Gastrocnemius medialis (tissue), 4 donors: ENCODE results near the gene TMEM222. TPM values are rescaled to one million over a fixed set of nuclear protein-coding genes. Genes with fewer than 3 reads are reported as not detected.

Source experiments
- ATAC-seq, 2 donors: fragments of 150-250 bp; one replicate each; pipeline ENCODE4 v1.9.1; 2016
- DNase-seq, 2 donors: peaks; one replicate each; pipeline ENCODE4 v3.0.0-alpha.2; 2019
- H3K27ac ChIP-seq, 4 donors: fragments of 200-600 bp; sonication (generic); 1 replicate in 1 of 4; 2 replicates in 3 of 4; pipeline ENCODE4 v1.5.1; 2016 to 2018; ENCODE audit warnings: mild to moderate bottlenecking in 2 of 4, moderate library complexity in 1 of 4
- H3K27me3 ChIP-seq, 3 donors: fragments of 200-600 bp; sonication (generic) in 2 of 3; 1 replicate in 1 of 3; 2 replicates in 2 of 3; pipeline versions ENCODE4 v1.5.1 to v1.6.0; 2016 to 2019; ENCODE audit warnings: mild to moderate bottlenecking in 1 of 3, moderate library complexity in 1 of 3
- H3K36me3 ChIP-seq, 2 donors: fragments of 200-600 bp; sonication (generic) in 1 of 2; one replicate each; pipeline ENCODE4 v1.5.1; 2017 to 2018
- H3K4me1 ChIP-seq, 2 donors: fragments of 200-600 bp; sonication (generic) in 1 of 2; one replicate each; pipeline ENCODE4 v1.5.1; 2016 to 2017; ENCODE audit warnings: mild to moderate bottlenecking in 2 of 2
- H3K4me3 ChIP-seq, 4 donors: fragments of 200-600 bp; sonication (generic) in 3 of 4; 1 replicate in 1 of 4; 2 replicates in 3 of 4; pipeline ENCODE4 v1.5.1; 2016 to 2019; ENCODE audit warnings: mild to moderate bottlenecking in 2 of 4
- H3K9me3 ChIP-seq, 3 donors: fragments of 200-600 bp; sonication (generic) in 2 of 3; 1 replicate in 1 of 3; 2 replicates in 2 of 3; pipeline ENCODE4 v1.5.1; 2016 to 2019
- CTCF ChIP-seq, 5 experiments: fragments of 450-650 bp in 3 of 5; fragments of 200-600 bp in 2 of 5; sonication (generic) in 2 of 5; IDR thresholded peaks in 4 of 5; conservative IDR thresholded peaks in 1 of 5; 1 replicate in 4 of 5; 2 replicates in 1 of 5; pipeline ENCODE4 v1.5.1; 2016 to 2019; ENCODE audit warnings: antibody characterized with exemption in 5 of 5, mild to moderate bottlenecking in 3 of 5, moderate library complexity in 3 of 5
- POLR2A ChIP-seq, 2 donors: fragments of 450-650 bp; IDR thresholded peaks; one replicate each; pipeline ENCODE4 v1.6.1; 2017; ENCODE audit warnings: antibody characterized with exemption in 2 of 2, mild to moderate bottlenecking in 2 of 2, moderate library complexity in 2 of 2
- in situ Hi-C, 4 donors: fragments of 200-750 bp; cut with MboI; loops; one replicate each; pipeline versions ENCODE4 v1.15.0 to v1.8.0; 2017; ENCODE audit warnings: low sequenced_read_pairs in 4 of 4
- intact Hi-C: fragments of 100-400 bp; cut with DNase I; formaldehyde crosslinking; loops from one replicate; pipeline ENCODE4 v1.15.1; 2023; ENCODE audit warnings: low total_unique reads
- total RNA-seq, 4 donors: library from RNA; depleted of rRNA; stranded (reverse); fragments of >200 nt; gene quantifications; one replicate each; pipeline versions ENCODE4 v1.1.0 to v1.2.3, GENCODE V29; 2016

TMEM222 gene
- total RNA-seq, 4 donors from 2014 or later, result 16.5 to 21.9 (median 17.8) TPM

GRCh38 chr1:27353629-27354028, 31.7 kb downstream of the TMEM222 start:
- H3K36me3 ChIP-seq, result peaks cover 0 to 40% of the 10 kb centered on the region in 2 donors
- intact Hi-C loops, result no loop called here
- peaks cover 21 to 30% (median 28%) of the 10 kb centered on the region in 3 donors for H3K27me3 ChIP-seq
- no peak overlapping the region for H3K27ac ChIP-seq
- H3K4me3 ChIP-seq, result no peak overlapping the region
- no peaks in the 10 kb centered on the region for H3K9me3 ChIP-seq
- DNase-seq, result no peak
- ATAC-seq, result no peak
- in situ Hi-C loops, result no loop called here
- H3K4me1 ChIP-seq, result peaks cover 4 to 22% of the 10 kb centered on the region in 2 donors
- TF ChIP-seq POLR2A (IDR thresholded peaks at IDR 0.05), result no peak
- TF ChIP-seq CTCF (IDR thresholded peaks at IDR 0.05 in 4 of 5, conservative IDR thresholded peaks at IDR 0.05 in 1 of 5), result no peak

- Histone ChIP-seq H3K9me3 (no peaks in the 10 kb centered on the region), H3K27ac (no peak overlapping the region), H3K27me3 (peaks cover 3 to 11% (median 10%) of the 10 kb centered on the region in 3 donors), H3K36me3 (peaks cover 0 to 40% of the 10 kb centered on the region in 2 donors), H3K4me3 (no peak overlapping the region), H3K4me1 (peaks cover 4 to 8% of the 10 kb centered on the region in 2 donors)
- no peak for TF ChIP-seq POLR2A (IDR thresholded peaks at IDR 0.05)
- no peak for DNase-seq
- no peak for ATAC-seq
- in situ Hi-C loops, result loop anchor here in 2 of 4 donors (5.0 kb wide), 1 partner anchor 37 kb away; the partner anchor contains the start of gene GPR3 (in 2 of the 2)
- intact Hi-C loops, result no loop called here
Observed at GRCh38 chr1:27355683-27356082, 33.7 kb downstream of the TMEM222 start.

GRCh38 chr1:27356277-27356618, 34.3 kb downstream of the TMEM222 start:
- DNase-seq (no peak), ATAC-seq (no peak)
- TF ChIP-seq POLR2A (IDR thresholded peaks at IDR 0.05), result no peak
- TF ChIP-seq CTCF (IDR thresholded peaks at IDR 0.05 in 4 of 5, conservative IDR thresholded peaks at IDR 0.05 in 1 of 5), result no peak
- peaks cover 0 to 46% of the 10 kb centered on the region in 2 donors for H3K36me3 ChIP-seq
- in situ Hi-C loops (loop anchor here in 2 of 4 donors (5.0 kb wide), 1 partner anchor 36 kb away; the partner anchor contains the start of gene GPR3 (in 2 of the 2)), intact Hi-C loops (no loop called here)
- no peaks in the 10 kb centered on the region for H3K9me3 ChIP-seq
- no peak overlapping the region for H3K4me3 ChIP-seq
- no peak overlapping the region for H3K27ac ChIP-seq
- H3K27me3 ChIP-seq, result peaks cover 0 to 5% (median 5%) of the 10 kb centered on the region in 3 donors
- H3K4me1 ChIP-seq, result peaks cover 3 to 4% of the 10 kb centered on the region in 2 donors

- DNase-seq (no peak), ATAC-seq (no peak)
- no peak overlapping the region for H3K27ac ChIP-seq
- H3K4me3 ChIP-seq, result no peak overlapping the region
- no peaks in the 10 kb centered on the region for H3K27me3 ChIP-seq
- intact Hi-C loops, result loop anchor here (1.0 kb wide), 2 partner anchors 32 to 39 kb away; no protein-coding TSS in a partner anchor
- TF ChIP-seq POLR2A (IDR thresholded peaks at IDR 0.05) (no peak), CTCF (IDR thresholded peaks at IDR 0.05 in 4 of 5, conservative IDR thresholded peaks at IDR 0.05 in 1 of 5) (no peak)
- in situ Hi-C loops, result loop anchor here in 2 of 4 donors (5.0 kb wide), 1 partner anchor 36 kb away; the partner anchor contains the start of gene GPR3 (in 2 of the 2)
- H3K9me3 ChIP-seq, result no peaks in the 10 kb centered on the region
- H3K4me1 ChIP-seq, result no peaks in the 10 kb centered on the region
- H3K36me3 ChIP-seq, result peaks cover 0 to 51% of the 10 kb centered on the region in 2 donors
Observed at GRCh38 chr1:27356619-27357280, 34.8 kb downstream of the TMEM222 start.

- peak; percentile 73 to 94 for ATAC-seq
- Histone ChIP-seq H3K36me3 (peaks cover 0 to 58% of the 10 kb centered on the region in 2 donors), H3K9me3 (no peaks in the 10 kb centered on the region), H3K4me1 (no peaks in the 10 kb centered on the region), H3K27ac (no peak overlapping the region), H3K4me3 (no peak overlapping the region), H3K27me3 (no peaks in the 10 kb centered on the region)
- DNase-seq, result peak; percentile 54 to 73
- TF ChIP-seq CTCF (IDR thresholded peaks at IDR 0.05 in 4 of 5, conservative IDR thresholded peaks at IDR 0.05 in 1 of 5), result peak; percentile 94 to 98 (median 98)
- TF ChIP-seq POLR2A (IDR thresholded peaks at IDR 0.05), result no peak
- intact Hi-C loops, result loop anchor here (1.0 kb wide), 2 partner anchors 31 to 38 kb away; no protein-coding TSS in a partner anchor
- in situ Hi-C loops, result loop anchor here in 2 of 4 donors (5.0 kb wide), 1 partner anchor 35 kb away; the partner anchor contains the start of gene GPR3 (in 2 of the 2)
Observed at GRCh38 chr1:27357281-27358037, 35.5 kb downstream of the TMEM222 start.
